ENCODE data around the gene TTF2. TPM values are rescaled to one million over a fixed set of nuclear protein-coding genes. Genes with fewer than 3 reads are reported as not detected.

TTF2 gene
- total RNA-seq, 2 experiments from 2014 or later: 35.4 to 36.6 TPM

DNA sequence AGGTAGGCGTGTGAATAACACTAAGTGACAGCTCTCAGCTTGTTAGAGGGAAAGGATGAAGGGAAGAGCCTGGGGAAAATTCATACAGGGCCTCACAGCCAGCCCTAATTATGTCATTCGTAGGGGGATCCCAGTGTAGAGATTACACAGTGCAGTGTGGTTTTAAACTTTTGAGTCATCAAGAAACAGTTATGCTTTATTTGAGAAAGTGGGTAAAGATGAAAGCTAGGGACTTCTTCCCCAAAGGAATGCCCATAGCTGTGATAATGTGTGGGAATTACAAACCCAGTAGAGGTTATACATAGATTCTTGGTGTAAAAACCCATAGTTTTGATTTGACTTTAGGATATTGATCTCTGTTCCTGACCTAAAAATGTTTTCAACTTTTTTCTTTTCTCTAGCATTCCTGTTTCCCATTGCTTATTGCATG is 1.9 kb downstream of the TTF2 start:
- no peak overlapping the region for H3K27ac Mint-ChIP-seq
- CTCF ChIA-PET: interaction anchor here (0.8 to 1.0 kb wide), 2 partner anchors 12 to 61 kb away, joined by 3 read pairs; no protein-coding TSS in a partner anchor
- H3K9me3 Mint-ChIP-seq: no peaks in the 10 kb centered on the region
- Histone ChIP-seq H3K4me1 (ENCODE audit: insufficient read depth, low read length) (peaks cover 18% of the 10 kb centered on the region), H3K4me3 (ENCODE audit: low read length) (no peak overlapping the region), H3K36me3 (ENCODE audit: insufficient read depth, low read length) (peaks cover 3% of the 10 kb centered on the region), H3K9me3 (ENCODE audit: control insufficient read depth in 1 of 2, insufficient read depth in 1 of 2, low read length in 2 of 2) (no peaks in the 10 kb centered on the region), H3K27ac (ENCODE audit: low read depth in 1 of 2, low read length in 2 of 2) (no peak overlapping the region), H3K27me3 (ENCODE audit: control insufficient read depth in 1 of 2, insufficient read depth in 2 of 2, low read length in 2 of 2) (no peaks in the 10 kb centered on the region)
- intact Hi-C loops (cut with DNase I, micrococcal nuclease): loop anchor here (2.0 to 10.0 kb wide), 3 partner anchors 59 to 833 kb away; partner anchors contain the start of gene TRIM45 (in 1 of the 2)
- H3K4me3 Mint-ChIP-seq: peak overlapping the region; percentile 49
- H3K4me1 Mint-ChIP-seq (ENCODE audit: low read depth): peaks cover 45% of the 10 kb centered on the region
- H3K36me3 Mint-ChIP-seq (ENCODE audit: low read depth): peaks cover 22% of the 10 kb centered on the region
- TF ChIP-seq, protein P1, sequence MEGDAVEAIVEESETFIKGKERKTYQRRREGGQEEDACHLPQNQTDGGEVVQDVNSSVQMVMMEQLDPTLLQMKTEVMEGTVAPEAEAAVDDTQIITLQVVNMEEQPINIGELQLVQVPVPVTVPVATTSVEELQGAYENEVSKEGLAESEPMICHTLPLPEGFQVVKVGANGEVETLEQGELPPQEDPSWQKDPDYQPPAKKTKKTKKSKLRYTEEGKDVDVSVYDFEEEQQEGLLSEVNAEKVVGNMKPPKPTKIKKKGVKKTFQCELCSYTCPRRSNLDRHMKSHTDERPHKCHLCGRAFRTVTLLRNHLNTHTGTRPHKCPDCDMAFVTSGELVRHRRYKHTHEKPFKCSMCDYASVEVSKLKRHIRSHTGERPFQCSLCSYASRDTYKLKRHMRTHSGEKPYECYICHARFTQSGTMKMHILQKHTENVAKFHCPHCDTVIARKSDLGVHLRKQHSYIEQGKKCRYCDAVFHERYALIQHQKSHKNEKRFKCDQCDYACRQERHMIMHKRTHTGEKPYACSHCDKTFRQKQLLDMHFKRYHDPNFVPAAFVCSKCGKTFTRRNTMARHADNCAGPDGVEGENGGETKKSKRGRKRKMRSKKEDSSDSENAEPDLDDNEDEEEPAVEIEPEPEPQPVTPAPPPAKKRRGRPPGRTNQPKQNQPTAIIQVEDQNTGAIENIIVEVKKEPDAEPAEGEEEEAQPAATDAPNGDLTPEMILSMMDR (IDR thresholded peaks at IDR 0.05): no peak
- DNase-seq: peak in 3 of 14 experiments; percentile 31 to 72 (median 65)
- ATAC-seq (ENCODE audit: poor library complexity): no peak
- no peaks in the 10 kb centered on the region for H3K27me3 Mint-ChIP-seq
- POLR2A ChIA-PET: no interaction called here

- Mint-ChIP-seq H3K4me1 (ENCODE audit: low read depth) (peaks cover 39% of the 10 kb centered on the region), H3K4me3 (no peak overlapping the region), H3K27ac (no peak overlapping the region), H3K27me3 (no peaks in the 10 kb centered on the region), H3K36me3 (ENCODE audit: low read depth) (peaks cover 28% of the 10 kb centered on the region), H3K9me3 (no peaks in the 10 kb centered on the region)
- DNase-seq (no peak), ATAC-seq (ENCODE audit: poor library complexity) (no peak)
- H3K27ac ChIP-seq (ENCODE audit: low read depth in 1 of 2, low read length in 2 of 2): no peak overlapping the region
- no peaks in the 10 kb centered on the region for H3K9me3 ChIP-seq (ENCODE audit: control insufficient read depth in 1 of 2, insufficient read depth in 1 of 2, low read length in 2 of 2)
- TF ChIP-seq, protein P1 (IDR thresholded peaks at IDR 0.05): no peak
- no peaks in the 10 kb centered on the region for H3K27me3 ChIP-seq (ENCODE audit: control insufficient read depth in 1 of 2, insufficient read depth in 2 of 2, low read length in 2 of 2)
- POLR2A ChIA-PET: interaction anchor here (0.7 kb wide), 1 partner anchor 140 kb away, joined by 4 read pairs; no protein-coding TSS in a partner anchor
- intact Hi-C loops (cut with DNase I, micrococcal nuclease): loop anchor here (5.0 to 10.0 kb wide), 4 partner anchors 61 to 831 kb away; partner anchors contain the start of gene TENT5C (in 1 of the 2)
- no peaks in the 10 kb centered on the region for H3K4me1 ChIP-seq (ENCODE audit: insufficient read depth, low read length)
- CTCF ChIA-PET: interaction anchor here (0.6 to 3.5 kb wide), 3 partner anchors 20 to 111 kb away, joined by 3 to 31 read pairs (median 3); no protein-coding TSS in a partner anchor
- no peak overlapping the region for H3K4me3 ChIP-seq (ENCODE audit: low read length)
- H3K36me3 ChIP-seq (ENCODE audit: insufficient read depth, low read length): peaks cover 3% of the 10 kb centered on the region
Observed at GRCh38 chr1:117066367-117066766, 6.2 kb downstream of the TTF2 start.

DNA sequence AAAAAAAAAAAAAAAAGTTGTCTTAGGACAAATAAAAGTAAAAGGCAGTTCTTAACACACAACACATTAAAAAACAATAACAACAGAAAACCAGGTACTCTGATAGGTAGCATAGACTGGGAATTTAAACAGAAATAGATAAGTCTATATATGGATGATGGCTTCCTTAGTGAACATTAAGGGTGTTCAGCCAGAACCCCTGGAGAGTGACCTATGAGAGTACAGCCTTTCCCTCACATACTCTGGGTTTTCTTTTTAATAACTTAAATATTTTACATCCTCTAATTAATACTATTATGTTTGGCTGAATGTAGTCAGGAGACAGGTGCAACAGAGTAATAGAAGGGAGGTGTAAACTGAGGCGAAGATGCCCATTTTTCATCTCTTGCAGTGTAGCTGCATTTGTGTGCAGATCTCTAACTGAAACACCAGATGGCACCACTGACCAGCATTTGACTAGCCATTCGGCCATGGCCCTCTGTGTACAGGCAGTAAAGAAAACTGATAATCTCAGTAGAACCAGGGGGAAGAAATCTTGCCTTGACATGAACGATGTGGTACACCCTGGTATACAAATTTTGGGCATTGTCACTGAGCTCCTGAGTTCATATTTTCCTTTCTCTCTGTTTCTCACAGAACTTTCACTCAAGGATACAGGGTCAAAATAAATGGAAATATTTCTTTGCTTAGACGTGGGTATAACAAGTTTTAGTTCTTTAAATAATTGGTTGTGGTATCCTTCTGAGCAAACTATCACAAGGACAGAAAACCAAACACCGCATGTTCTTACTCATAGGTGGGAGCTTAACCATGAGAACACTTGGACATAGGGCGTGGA is 7.6 kb downstream of the TTF2 start:
- no peaks in the 10 kb centered on the region for H3K27me3 ChIP-seq (ENCODE audit: control insufficient read depth in 1 of 2, insufficient read depth in 2 of 2, low read length in 2 of 2)
- H3K9me3 ChIP-seq (ENCODE audit: control insufficient read depth in 1 of 2, insufficient read depth in 1 of 2, low read length in 2 of 2): no peaks in the 10 kb centered on the region
- peak; percentile 79 for ATAC-seq (ENCODE audit: poor library complexity)
- Mint-ChIP-seq H3K27ac (no peak overlapping the region), H3K9me3 (no peaks in the 10 kb centered on the region), H3K27me3 (no peaks in the 10 kb centered on the region), H3K4me1 (ENCODE audit: low read depth) (peaks cover 25% of the 10 kb centered on the region), H3K4me3 (no peak overlapping the region), H3K36me3 (ENCODE audit: low read depth) (peaks cover 28% of the 10 kb centered on the region)
- CTCF ChIA-PET: interaction anchor here (0.8 to 3.5 kb wide), 11 partner anchors 9 to 828 kb away, joined by 3 to 31 read pairs (median 4); no protein-coding TSS in a partner anchor
- peak in 8 of 14 experiments; percentile 7 to 68 (median 38) for DNase-seq
- TF ChIP-seq, protein P1 (IDR thresholded peaks at IDR 0.05): peak; percentile 62
- intact Hi-C loops (cut with DNase I, micrococcal nuclease): loop anchor here (1.0 to 10.0 kb wide), 5 partner anchors 60 to 830 kb away; partner anchors contain the start of gene TENT5C (in 1 of the 2)
- peaks cover 3% of the 10 kb centered on the region for H3K36me3 ChIP-seq (ENCODE audit: insufficient read depth, low read length)
- H3K27ac ChIP-seq (ENCODE audit: low read depth in 1 of 2, low read length in 2 of 2): no peak overlapping the region
- no peak overlapping the region for H3K4me3 ChIP-seq (ENCODE audit: low read length)
- POLR2A ChIA-PET: no interaction called here
- no peaks in the 10 kb centered on the region for H3K4me1 ChIP-seq (ENCODE audit: insufficient read depth, low read length)

All from CD4-positive, alpha-beta T cell (primary cell).